Measurements from ENCODE around the gene SPATA2.

Gene SPATA2

DNA sequence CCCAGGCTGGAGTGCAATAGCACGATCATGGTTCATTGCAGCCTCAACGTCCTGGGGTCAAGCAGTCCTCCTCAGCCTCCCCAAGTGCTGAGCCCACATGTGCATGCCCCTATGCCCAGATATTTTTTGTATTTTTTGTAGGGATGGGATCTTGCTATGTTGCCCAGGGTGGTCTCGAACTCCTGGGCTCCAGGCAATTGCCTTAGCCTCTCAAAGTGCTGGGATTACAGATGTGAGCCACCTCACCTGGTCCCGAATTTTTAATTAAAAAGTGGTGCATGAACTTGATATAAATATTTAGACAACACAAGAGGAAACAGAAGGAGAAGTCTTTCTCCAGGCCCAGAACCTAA is 13.8 kb upstream of the SPATA2 start:
- no peak for DNase-seq

- peak; percentile 86 for DNase-seq
These were observed 13.2 kb upstream of the SPATA2 start for GRCh38 chr20:49928411-49929141.

GRCh38 chr20:49925901-49926454 is 10.6 kb upstream of the SPATA2 start:
- no peak for DNase-seq

DNA sequence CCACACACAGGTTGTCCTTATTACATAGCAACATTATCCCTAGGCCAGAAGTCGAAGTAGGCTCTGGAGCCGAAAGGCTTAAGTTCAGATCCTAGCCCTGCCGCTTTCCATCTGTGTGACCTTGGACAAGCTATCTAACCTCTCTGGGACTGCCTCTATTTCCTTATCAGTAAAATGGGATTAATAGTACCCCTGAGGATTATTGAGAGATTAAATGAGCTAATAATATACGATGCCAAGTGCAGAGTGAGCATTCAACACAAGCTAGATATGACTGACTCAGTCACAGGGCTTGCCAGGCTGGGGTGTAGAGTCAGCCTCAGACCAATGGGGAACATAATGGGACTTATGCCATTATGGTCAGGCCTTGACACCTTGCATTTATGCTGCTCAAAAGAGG is 8.9 kb upstream of the SPATA2 start:
- no peak for DNase-seq

- DNase-seq: no peak
These were observed 4.1 kb upstream of the SPATA2 start for GRCh38 chr20:49919461-49919860.

DNA sequence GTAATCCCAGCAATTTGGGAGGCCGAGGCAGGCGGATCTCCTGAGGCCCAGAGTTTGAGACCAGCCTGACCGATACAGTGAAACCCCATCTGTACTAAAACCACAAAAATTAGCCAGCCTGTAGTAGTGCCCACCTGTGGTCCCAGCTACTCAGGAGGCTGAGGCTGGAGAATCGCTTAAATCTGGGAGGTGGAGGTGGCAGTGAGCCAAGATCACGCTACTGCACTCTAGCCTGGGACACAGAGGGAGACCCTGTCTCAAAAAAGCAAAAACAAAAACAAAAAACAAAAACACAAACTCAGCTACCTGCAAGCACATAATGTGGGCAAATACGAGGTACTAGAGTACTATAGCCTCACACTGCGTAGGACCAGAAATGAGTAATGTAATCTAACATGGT is 3.7 kb upstream of the SPATA2 start:
- DNase-seq: no peak

DNA sequence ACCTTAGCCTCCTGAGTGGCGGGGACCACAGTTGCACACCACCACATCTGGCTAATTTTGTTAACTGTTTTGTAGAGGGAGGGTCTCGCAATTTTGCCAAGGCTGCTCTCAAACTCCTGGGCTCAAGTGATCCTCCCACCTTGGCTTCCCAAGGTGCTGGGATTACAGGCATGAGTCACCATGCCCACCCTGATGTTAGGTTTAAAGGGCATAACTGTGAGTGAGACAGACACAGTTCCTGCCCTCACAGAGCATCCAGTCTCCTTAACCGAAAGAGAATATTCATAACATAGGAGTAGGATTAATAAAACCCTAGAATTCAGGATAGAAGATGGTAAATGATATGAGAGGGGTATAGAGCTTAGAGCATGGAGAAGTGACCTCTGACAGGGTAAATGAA is 3.1 kb upstream of the SPATA2 start:
- DNase-seq: no peak

DNA sequence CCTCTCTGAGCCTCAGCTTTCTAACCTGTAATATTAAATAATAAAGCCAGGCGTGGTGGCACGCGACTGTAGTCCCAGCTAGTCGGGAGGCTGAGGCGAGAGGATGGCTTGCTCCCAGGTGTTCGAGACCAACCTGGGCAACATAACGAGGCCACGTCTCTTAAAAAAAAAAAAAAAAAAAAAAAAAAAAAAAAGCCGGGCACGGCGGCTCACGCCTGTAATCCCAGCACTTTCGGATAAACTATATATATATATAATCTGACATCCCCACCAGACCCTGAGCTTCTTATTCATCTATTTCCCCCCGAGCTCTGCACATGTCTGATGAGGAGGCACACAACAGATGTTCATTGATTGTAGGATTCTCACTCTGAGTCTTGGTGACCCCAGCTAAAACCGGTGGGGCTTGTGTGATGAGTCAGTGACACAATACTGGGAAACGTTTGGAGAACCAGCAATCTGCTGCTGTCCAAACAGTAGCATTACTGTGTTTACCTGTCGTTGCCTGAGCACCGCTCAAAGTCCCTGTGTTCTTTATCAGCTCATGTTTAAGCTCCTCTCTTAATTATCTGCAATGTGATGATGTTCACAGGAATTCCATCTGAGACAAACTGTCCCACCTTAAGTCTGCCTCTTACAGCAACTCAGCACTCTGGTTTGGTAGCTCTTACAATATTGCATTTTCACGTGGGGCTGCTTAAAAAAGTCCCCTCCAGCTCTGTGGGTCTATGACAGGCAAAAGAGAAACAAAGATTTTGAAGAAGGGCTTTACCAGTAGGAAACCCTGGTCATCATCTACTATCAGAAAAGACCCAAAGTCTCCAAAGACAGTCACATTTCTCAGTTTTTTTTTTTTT is 1.0 kb upstream of the SPATA2 start:
- DNase-seq: peak; percentile 40

DNA sequence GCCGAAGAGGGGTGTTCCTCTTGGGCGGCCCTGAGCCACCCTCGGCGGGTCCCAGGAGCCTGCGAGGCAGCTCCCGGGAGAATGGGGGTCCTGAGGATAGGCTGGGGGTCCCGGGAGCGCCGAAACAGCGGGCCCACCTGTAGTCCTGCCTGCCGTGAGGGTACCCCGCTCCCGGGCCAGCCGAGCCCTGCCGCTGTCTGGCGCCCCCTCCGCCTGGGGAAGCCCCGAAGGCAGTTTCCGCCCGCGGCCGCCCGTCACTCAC is 280 bp downstream of the SPATA2 start:
- DNase-seq: no peak

DNA sequence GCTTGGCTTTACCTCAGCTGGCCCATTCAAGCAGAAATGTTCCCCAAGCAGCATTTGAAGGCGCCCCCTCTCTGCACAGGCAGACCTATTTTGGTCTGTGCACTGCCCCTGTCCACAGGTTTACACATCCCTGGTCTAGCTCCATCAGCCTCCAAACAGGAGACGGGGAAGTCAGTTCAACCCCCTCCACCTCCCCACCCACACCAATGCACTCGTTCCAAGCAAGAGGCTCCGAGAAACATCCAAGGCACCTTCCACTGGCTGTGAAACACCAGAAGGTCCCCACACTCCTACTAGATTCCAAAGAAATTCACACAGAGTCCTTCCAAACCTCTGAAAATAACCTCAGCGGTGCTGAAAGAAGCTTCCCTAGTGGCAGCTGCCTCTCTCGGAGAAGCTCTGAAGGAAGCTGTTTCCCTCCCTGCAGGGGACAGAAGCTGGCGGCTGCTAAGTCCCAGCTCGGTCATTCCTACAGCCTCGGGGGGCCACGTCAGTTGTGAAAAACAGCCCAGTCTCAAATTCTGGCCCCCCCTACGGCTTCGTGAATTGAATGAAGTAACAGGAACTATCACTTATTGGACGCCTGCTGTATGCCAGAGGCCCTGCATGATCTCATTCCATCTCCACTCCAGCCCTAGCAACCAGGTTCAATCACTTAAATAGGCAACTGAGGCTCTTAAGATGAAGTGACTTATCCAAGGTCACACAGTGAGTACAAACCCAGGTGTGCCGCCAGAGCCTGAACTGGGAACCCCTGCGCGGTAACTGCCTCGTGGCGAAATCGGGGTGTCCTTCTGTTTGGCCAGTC is 815 bp downstream of the SPATA2 start:
- DNase-seq: peak; percentile 40

DNA sequence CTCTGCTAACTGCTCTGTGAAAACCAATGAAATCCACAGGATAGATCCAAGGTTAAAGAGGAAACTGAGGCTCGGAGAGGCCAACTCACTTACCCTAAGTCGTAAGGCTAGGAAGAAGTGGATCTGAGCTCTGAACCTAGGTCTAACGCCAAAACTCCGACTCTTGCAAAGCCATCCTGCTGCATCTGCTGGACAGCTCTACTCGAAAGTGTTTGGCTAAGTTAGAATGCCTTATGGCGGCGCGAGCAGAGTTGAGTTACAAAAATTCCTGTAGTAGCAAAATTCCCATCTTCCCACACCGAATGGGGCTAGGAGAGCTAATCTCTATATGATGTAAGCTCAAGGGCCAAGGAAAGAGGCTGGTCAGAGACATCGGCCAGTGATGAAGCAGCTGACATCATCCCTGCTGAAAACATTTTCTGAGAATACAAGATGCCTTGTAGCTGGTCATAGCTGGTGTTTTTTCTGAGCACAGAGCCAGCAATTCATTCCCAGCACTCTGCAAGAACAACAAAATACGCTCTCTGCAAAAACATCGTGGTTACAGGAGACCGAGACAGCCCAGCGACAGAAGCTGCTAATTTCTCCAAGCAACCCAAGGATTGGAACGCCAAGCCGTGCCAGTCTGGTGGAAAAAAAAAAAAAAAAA is 1.8 kb downstream of the SPATA2 start:
- no peak for DNase-seq

DNA sequence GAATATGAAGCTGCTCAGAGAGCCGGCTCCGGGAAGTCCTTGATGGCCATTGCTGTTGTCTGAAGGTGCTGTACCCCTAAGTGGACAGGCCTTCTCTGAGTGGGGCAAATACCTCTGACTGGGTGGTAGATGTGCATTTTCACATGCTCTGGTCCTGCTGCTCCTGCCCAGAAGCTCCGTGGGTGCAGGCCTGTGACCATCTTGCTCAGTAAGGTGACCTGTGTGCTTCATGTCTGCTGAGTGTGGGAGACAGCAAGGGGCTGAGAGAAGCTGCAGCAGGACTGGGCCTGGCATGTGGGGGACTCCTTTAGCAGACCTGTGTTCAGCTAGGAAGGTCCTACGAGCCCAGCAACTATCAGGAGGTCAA is 5.0 kb downstream of the SPATA2 start:
- no peak for DNase-seq

DNA sequence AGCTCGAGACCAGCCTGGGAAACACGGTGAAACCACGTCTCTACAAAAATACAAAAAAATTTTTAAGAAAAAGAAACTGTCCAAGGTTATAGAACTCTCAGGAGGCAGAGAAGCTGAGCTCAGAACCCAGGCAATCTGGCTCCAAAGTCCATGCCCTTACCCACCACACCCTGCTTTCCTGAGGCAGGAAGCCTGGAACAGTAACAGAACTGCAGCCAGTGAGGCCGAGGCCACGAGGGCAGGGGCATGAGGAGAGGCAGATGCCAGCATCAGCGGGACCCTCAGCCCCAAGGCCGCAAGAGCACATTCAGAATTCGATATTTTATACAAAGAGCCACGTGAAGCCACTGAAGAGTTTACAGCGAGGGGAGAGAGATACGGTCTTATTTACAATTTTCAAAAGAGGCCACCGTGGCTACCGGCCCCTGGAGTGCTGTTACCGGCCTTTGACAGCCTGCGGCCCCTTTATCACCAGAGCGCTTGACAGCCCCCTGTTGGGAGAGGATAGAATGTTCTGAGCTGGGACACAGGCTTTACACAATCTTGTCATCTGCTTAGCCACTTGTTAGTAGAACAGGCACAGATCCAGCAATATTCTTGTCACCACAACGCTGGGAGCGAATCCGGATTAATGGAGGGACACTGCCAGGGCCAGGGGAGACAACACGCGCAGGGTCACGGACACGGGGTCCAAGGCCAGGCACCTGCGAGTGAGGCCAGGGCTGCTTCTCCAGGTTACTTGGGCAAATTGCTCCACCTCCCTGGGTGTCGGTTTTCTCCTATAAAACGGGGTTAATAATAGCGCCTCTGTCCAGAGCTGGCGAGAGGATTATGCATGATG is 5.6 kb downstream of the SPATA2 start:
- no peak for DNase-seq

- no peak for DNase-seq
These were observed 7.1 kb downstream of the SPATA2 start for GRCh38 chr20:49908258-49908565.

GRCh38 chr20:49907405-49908257 is 7.7 kb downstream of the SPATA2 start:
- no peak for DNase-seq

DNA sequence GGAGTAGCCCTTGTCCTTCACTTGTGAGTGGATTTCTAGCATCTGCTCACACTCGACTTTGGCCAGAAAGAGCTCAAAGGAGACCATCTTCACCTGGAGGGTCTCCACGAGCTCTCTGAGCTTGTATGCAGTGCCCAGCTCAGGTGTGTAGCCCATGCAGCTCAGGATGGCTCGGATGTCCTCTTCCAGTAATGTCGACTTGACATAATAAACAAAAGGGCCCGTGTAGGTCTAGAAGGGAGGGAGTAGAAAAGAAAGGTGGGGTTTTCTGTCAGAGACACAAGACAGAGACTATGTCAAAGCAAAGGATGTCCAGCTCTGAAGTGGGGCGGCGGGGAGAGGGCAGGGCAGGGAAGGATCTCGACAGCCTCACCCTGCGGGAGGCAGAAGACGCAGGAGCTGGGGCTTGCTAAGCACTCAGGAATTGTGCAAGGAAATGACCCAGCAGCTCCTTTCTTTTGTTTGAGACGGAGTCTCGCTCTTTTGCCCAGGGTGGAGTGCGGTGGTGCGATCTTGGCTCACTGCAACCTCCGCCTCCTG is 8.6 kb downstream of the SPATA2 start:
- no peak for DNase-seq

- DNase-seq: no peak
These were observed 9.2 kb downstream of the SPATA2 start for GRCh38 chr20:49906101-49906604.

GRCh38 chr20:49905415-49906091 is 9.8 kb downstream of the SPATA2 start:
- no peak for DNase-seq

DNA sequence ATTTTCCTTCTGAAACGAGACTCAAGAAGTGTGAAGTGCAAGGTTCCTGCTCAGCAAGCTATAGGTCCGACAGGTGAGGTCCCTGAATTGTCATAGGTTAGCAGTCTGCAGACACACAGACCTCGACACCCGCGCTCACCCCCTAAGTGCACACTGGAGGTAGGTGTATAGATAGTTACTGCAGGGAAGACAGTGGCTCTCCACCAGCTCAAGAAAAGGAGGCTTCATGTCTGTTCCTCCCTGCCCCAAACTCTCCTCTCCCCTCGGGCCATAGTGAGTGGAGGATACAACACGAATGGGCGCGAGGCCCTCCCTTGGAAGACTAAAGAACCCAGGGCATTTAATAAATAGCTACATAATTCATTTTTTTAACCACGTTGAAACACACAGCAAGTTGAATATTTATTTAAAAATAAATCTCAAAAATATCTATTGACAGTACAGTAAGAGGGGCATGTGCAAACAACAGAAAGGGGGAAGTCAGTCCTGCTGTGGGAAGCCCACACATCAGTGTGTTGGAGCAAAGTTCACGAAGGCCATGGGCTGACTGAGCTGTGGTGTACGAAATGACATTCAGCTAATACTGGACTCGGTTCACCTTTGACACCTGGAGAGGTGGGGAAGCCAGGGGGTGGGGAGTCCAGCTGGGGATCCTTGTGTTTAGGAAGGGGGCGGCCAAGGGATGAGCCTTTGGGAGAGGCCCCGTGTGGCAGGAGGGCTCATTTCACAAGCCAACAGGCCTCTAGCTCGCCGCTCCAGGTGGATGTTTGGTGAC is 10.7 kb downstream of the SPATA2 start:
- DNase-seq: no peak
